Astrocyte of the spinal cord (primary cell): ENCODE measurements around the gene ATP9A.

Experiments
- DNase-seq: peaks from one replicate; pipeline ENCODE4 v3.0.0; 2011; ENCODE audit warnings: low read depth, low spot score
- H3K4me3 ChIP-seq: 2 replicates; pipeline ENCODE4 v1.5.1; 2011; ENCODE audit warnings: low read depth, mild to moderate bottlenecking, low read length, moderate library complexity
- CTCF ChIP-seq: IDR thresholded peaks from 2 replicates; pipeline ENCODE4 v1.5.1; 2012; ENCODE audit warnings: low read depth, mild to moderate bottlenecking, low read length, inconsistent platforms
- in situ Hi-C: cut with HindIII; loops from 2 replicates; pipeline ENCODE4 v1.10.0; 2017; ENCODE audit warnings: low sequenced_read_pairs

ATP9A gene

DNA sequence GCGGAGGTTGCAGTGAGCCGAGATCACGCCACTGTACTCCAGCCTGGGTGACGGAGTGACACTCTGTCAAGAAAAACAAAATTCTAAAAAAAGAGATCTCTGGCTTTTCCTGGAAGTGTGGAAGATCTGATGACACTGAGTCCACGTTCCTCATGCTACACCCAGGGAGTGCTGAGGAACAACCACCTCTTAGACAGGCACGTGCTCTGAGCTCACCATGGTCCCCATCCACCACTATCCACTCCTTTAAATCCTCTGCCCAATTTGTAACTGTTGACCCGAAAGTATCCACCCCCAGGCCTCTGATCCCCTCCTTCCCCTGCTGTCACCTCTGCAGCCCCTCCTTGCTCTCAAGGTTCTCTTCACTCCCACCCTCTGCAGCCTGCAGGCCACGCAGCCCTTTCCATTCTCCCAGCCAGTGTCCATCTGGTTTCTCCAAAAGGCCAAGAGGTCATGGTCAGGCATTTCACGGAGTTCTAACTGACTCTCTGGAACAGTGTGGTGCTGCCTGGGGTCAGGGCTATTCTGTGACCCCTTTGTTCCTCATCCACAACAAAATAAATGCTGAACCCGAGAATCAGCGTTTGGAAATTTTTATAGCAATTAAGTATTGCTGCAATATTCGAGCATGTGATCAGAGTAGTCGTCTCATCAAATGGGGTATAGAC, 88.8 kb downstream of the ATP9A start:
- H3K4me3 ChIP-seq, result no peak overlapping the region
- in situ Hi-C loops, result no loop called here
- DNase-seq, result no peak
- TF ChIP-seq CTCF, result no peak

- H3K4me3 ChIP-seq, result no peak overlapping the region
- TF ChIP-seq CTCF, result peak; percentile 44
- in situ Hi-C loops, result no loop called here
- DNase-seq, result peak; percentile 24
Observed at GRCh38 chr20:51678026-51678697, 90.0 kb downstream of the ATP9A start.

- TF ChIP-seq CTCF, result no peak
- in situ Hi-C loops, result no loop called here
- H3K4me3 ChIP-seq, result no peak overlapping the region
- no peak for DNase-seq
Observed at GRCh38 chr20:51668947-51669346, 99.2 kb downstream of the ATP9A start.

GRCh38 chr20:51668515-51668914, 99.7 kb downstream of the ATP9A start:
- in situ Hi-C loops, result no loop called here
- DNase-seq, result no peak
- H3K4me3 ChIP-seq, result no peak overlapping the region
- TF ChIP-seq CTCF, result no peak

DNA sequence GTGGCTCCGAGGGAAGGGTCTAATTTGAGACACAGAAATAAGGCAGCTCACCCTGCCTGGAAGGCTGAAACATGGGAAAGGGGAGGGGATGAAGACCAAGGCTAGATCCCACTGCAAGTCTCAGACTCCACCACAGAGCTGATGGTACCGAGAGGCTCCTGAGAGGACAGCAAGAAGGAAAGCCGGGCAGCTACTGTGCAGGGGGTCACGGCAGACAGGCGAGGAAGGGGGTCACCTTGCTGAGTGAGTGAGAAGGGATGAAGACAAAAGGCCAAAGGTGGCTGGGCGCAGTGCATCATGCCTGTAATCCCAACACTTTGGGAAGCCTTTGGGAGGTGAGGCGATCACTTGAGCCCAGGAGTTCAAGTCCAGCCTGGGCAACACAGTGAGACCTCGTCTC, 100.7 kb downstream of the ATP9A start:
- H3K4me3 ChIP-seq, result no peak overlapping the region
- DNase-seq, result no peak
- TF ChIP-seq CTCF, result no peak
- in situ Hi-C loops, result no loop called here

DNA sequence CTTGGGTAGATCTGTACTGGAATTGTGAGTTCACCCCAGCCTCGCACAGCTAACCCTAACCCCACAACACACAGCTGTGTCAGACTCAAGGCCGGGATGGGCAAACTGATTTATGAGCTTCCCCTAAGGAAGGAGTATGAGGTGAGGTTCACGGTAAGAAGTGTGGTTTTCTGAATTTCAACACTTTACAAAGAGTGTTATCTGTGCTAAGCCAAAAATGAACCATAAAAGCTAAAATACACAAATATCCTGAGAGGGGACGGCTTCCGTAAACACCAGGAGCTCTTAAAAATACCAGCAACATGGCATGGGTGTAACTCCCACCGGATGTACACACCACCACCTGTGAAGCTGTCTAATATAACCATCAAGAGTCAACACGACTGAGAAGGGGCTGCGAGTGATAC, 101.2 kb downstream of the ATP9A start:
- in situ Hi-C loops, result no loop called here
- no peak for TF ChIP-seq CTCF

More for the DNA sequence above, 101.2 kb downstream of the ATP9A start:
- H3K4me3 ChIP-seq, result no peak overlapping the region
- DNase-seq, result no peak
